ENCODE measurements around the gene MND1.
"Not testable (repeated sequence)": the region's sequence is repeated elsewhere in the genome, so short reads cannot be mapped to it uniquely, and the experiment has no call there.

Gene MND1

GRCh38 chr4:153427363-153428071 lies 83.0 kb downstream of the MND1 start:
- no peaks in the 10 kb centered on the region for H3K27me3 Mint-ChIP-seq (ENCODE audit: low read depth)
- H3K36me3 Mint-ChIP-seq (ENCODE audit: low read depth): no peaks in the 10 kb centered on the region
- H3K4me3 Mint-ChIP-seq: peak overlapping the region; percentile 29
- no peaks in the 10 kb centered on the region for H3K9me3 Mint-ChIP-seq
- H3K27ac Mint-ChIP-seq: no peak overlapping the region
- peaks cover 37% of the 10 kb centered on the region for H3K4me1 Mint-ChIP-seq (ENCODE audit: low read depth)

- Mint-ChIP-seq H3K36me3 (ENCODE audit: low read depth) (peaks cover 2% of the 10 kb centered on the region), H3K27me3 (ENCODE audit: low read depth) (peaks cover 3% of the 10 kb centered on the region), H3K4me3 (no peak overlapping the region), H3K9me3 (no peaks in the 10 kb centered on the region), H3K4me1 (ENCODE audit: low read depth) (peaks cover 44% of the 10 kb centered on the region), H3K27ac (no peak overlapping the region)
Measured at GRCh38 chr4:153428941-153429475, 84.5 kb downstream of the MND1 start.

GRCh38 chr4:153432965-153433753 lies 88.7 kb downstream of the MND1 start:
- peaks cover 2% of the 10 kb centered on the region for H3K36me3 Mint-ChIP-seq (ENCODE audit: low read depth)
- peak overlapping the region; percentile 81 for H3K4me3 Mint-ChIP-seq
- peaks cover 5% of the 10 kb centered on the region for H3K27me3 Mint-ChIP-seq (ENCODE audit: low read depth)
- H3K9me3 Mint-ChIP-seq: no peaks in the 10 kb centered on the region
- peaks cover 34% of the 10 kb centered on the region for H3K4me1 Mint-ChIP-seq (ENCODE audit: low read depth)
- peak overlapping the region; percentile 84 for H3K27ac Mint-ChIP-seq

- Mint-ChIP-seq H3K27me3 (ENCODE audit: low read depth) (peaks cover 5% of the 10 kb centered on the region), H3K36me3 (ENCODE audit: low read depth) (peaks cover 2% of the 10 kb centered on the region), H3K9me3 (no peaks in the 10 kb centered on the region), H3K4me3 (no peak overlapping the region), H3K27ac (peak overlapping the region; percentile 84), H3K4me1 (ENCODE audit: low read depth) (peaks cover 36% of the 10 kb centered on the region)
Measured at GRCh38 chr4:153433754-153434105, 89.2 kb downstream of the MND1 start.

GRCh38 chr4:153434190-153434589 lies 89.7 kb downstream of the MND1 start:
- Mint-ChIP-seq H3K27ac (peak overlapping the region; percentile 16), H3K4me1 (ENCODE audit: low read depth) (peaks cover 36% of the 10 kb centered on the region), H3K27me3 (ENCODE audit: low read depth) (peaks cover 5% of the 10 kb centered on the region), H3K4me3 (no peak overlapping the region), H3K9me3 (no peaks in the 10 kb centered on the region), H3K36me3 (ENCODE audit: low read depth) (peaks cover 2% of the 10 kb centered on the region)

- H3K27me3 Mint-ChIP-seq (ENCODE audit: low read depth): peaks cover 3% of the 10 kb centered on the region
- H3K4me1 Mint-ChIP-seq (ENCODE audit: low read depth): peaks cover 17% of the 10 kb centered on the region
- peak overlapping the region; percentile 54 for H3K27ac Mint-ChIP-seq
- no peaks in the 10 kb centered on the region for H3K36me3 Mint-ChIP-seq (ENCODE audit: low read depth)
- H3K4me3 Mint-ChIP-seq: peak overlapping the region; percentile 62
- H3K9me3 Mint-ChIP-seq: no peaks in the 10 kb centered on the region
Measured at GRCh38 chr4:153438916-153439756, 94.6 kb downstream of the MND1 start.

- Mint-ChIP-seq H3K9me3 (no peaks in the 10 kb centered on the region), H3K27ac (no peak overlapping the region), H3K4me1 (ENCODE audit: low read depth) (peaks cover 17% of the 10 kb centered on the region), H3K4me3 (no peak overlapping the region), H3K27me3 (ENCODE audit: low read depth) (peaks cover 3% of the 10 kb centered on the region), H3K36me3 (ENCODE audit: low read depth) (no peaks in the 10 kb centered on the region)
Measured at GRCh38 chr4:153439831-153440230, 95.3 kb downstream of the MND1 start.

GRCh38 chr4:153440475-153440874 lies 96.0 kb downstream of the MND1 start:
- H3K27ac Mint-ChIP-seq: no peak overlapping the region
- no peak overlapping the region for H3K4me3 Mint-ChIP-seq
- no peaks in the 10 kb centered on the region for H3K36me3 Mint-ChIP-seq (ENCODE audit: low read depth)
- no peaks in the 10 kb centered on the region for H3K9me3 Mint-ChIP-seq
- peaks cover 17% of the 10 kb centered on the region for H3K4me1 Mint-ChIP-seq (ENCODE audit: low read depth)
- peaks cover 3% of the 10 kb centered on the region for H3K27me3 Mint-ChIP-seq (ENCODE audit: low read depth)

- Mint-ChIP-seq H3K4me1 (ENCODE audit: low read depth) (peaks cover 16% of the 10 kb centered on the region), H3K4me3 (no peak overlapping the region), H3K36me3 (ENCODE audit: low read depth) (no peaks in the 10 kb centered on the region), H3K9me3 (no peaks in the 10 kb centered on the region), H3K27ac (no peak overlapping the region), H3K27me3 (ENCODE audit: low read depth) (no peaks in the 10 kb centered on the region)
Measured at GRCh38 chr4:153447175-153447905, 102.9 kb downstream of the MND1 start.

GRCh38 chr4:153448003-153448731 lies 103.7 kb downstream of the MND1 start:
- no peaks in the 10 kb centered on the region for H3K9me3 Mint-ChIP-seq
- peaks cover 18% of the 10 kb centered on the region for H3K4me1 Mint-ChIP-seq (ENCODE audit: low read depth)
- no peak overlapping the region for H3K4me3 Mint-ChIP-seq
- no peaks in the 10 kb centered on the region for H3K36me3 Mint-ChIP-seq (ENCODE audit: low read depth)
- no peak overlapping the region for H3K27ac Mint-ChIP-seq
- H3K27me3 Mint-ChIP-seq (ENCODE audit: low read depth): no peaks in the 10 kb centered on the region

- no peaks in the 10 kb centered on the region for H3K36me3 Mint-ChIP-seq (ENCODE audit: low read depth)
- H3K4me3 Mint-ChIP-seq: no peak overlapping the region
- H3K4me1 Mint-ChIP-seq (ENCODE audit: low read depth): peaks cover 22% of the 10 kb centered on the region
- no peaks in the 10 kb centered on the region for H3K9me3 Mint-ChIP-seq
- H3K27me3 Mint-ChIP-seq (ENCODE audit: low read depth): no peaks in the 10 kb centered on the region
- peak overlapping the region; percentile 3 for H3K27ac Mint-ChIP-seq
Measured at GRCh38 chr4:153449338-153449737, 104.8 kb downstream of the MND1 start.

- Mint-ChIP-seq H3K4me1 (ENCODE audit: low read depth) (peaks cover 22% of the 10 kb centered on the region), H3K27ac (peak overlapping the region; percentile 76), H3K36me3 (ENCODE audit: low read depth) (no peaks in the 10 kb centered on the region), H3K9me3 (no peaks in the 10 kb centered on the region), H3K27me3 (ENCODE audit: low read depth) (no peaks in the 10 kb centered on the region), H3K4me3 (peak overlapping the region; percentile 70)
Measured at GRCh38 chr4:153450544-153450917, 106.0 kb downstream of the MND1 start.

GRCh38 chr4:153451145-153451544 lies 106.7 kb downstream of the MND1 start:
- H3K36me3 Mint-ChIP-seq (ENCODE audit: low read depth); H3K27me3 Mint-ChIP-seq (ENCODE audit: low read depth); H3K9me3 Mint-ChIP-seq; H3K27ac Mint-ChIP-seq; H3K4me3 Mint-ChIP-seq: not testable (repeated sequence)
- peaks cover 22% of the 10 kb centered on the region for H3K4me1 Mint-ChIP-seq (ENCODE audit: low read depth)

All from T-helper 1 cell treated with Interleukin-12 subunit alpha and Interleukin-12 subunit beta and Interleukin-4 antibody, amounts not matched to agents 30 μg/mL and 1 μg/mL, for 36 hours (primary cell).